Measurements from ENCODE around the gene OSBPL10.

The OSBPL10 gene

GRCh38 chr3:31958701-31959152, 22.3 kb downstream of the OSBPL10 start:
- no peak for DNase-seq

- no peak for DNase-seq
Observed at GRCh38 chr3:31957106-31957505, 24.0 kb downstream of the OSBPL10 start.

GRCh38 chr3:31955581-31955980, 25.5 kb downstream of the OSBPL10 start:
- no peak for DNase-seq

- DNase-seq = no peak
Observed at GRCh38 chr3:31953636-31954035, 27.4 kb downstream of the OSBPL10 start.

- DNase-seq = no peak
Observed at GRCh38 chr3:31953091-31953490, 28.0 kb downstream of the OSBPL10 start.

- DNase-seq = no peak
Observed at GRCh38 chr3:31952205-31952604, 28.9 kb downstream of the OSBPL10 start.

- DNase-seq = no peak
Observed at GRCh38 chr3:31948280-31948679, 32.8 kb downstream of the OSBPL10 start.

- no peak for DNase-seq
Observed at GRCh38 chr3:31947671-31948091, 33.4 kb downstream of the OSBPL10 start.

- no peak for DNase-seq
Observed at GRCh38 chr3:31947162-31947561, 33.9 kb downstream of the OSBPL10 start.

- DNase-seq = no peak
Observed at GRCh38 chr3:31946484-31947081, 34.5 kb downstream of the OSBPL10 start.

GRCh38 chr3:31945738-31946052, 35.4 kb downstream of the OSBPL10 start:
- DNase-seq = no peak

- no peak for DNase-seq
Observed at GRCh38 chr3:31943041-31943440, 38.0 kb downstream of the OSBPL10 start.

GRCh38 chr3:31942446-31942845, 38.6 kb downstream of the OSBPL10 start:
- no peak for DNase-seq

GRCh38 chr3:31937225-31937624, 43.8 kb downstream of the OSBPL10 start:
- no peak for DNase-seq

GRCh38 chr3:31936420-31937060, 44.5 kb downstream of the OSBPL10 start:
- DNase-seq = no peak

GRCh38 chr3:31934866-31935265, 46.2 kb downstream of the OSBPL10 start:
- DNase-seq = no peak

- DNase-seq = no peak
Observed at GRCh38 chr3:31934018-31934417, 47.0 kb downstream of the OSBPL10 start.

GRCh38 chr3:31932990-31933389, 48.1 kb downstream of the OSBPL10 start:
- DNase-seq = no peak

- no peak for DNase-seq
Observed at GRCh38 chr3:31929826-31930502, 51.1 kb downstream of the OSBPL10 start.

GRCh38 chr3:31927811-31928210, 53.3 kb downstream of the OSBPL10 start:
- no peak for DNase-seq

- DNase-seq = no peak
Observed at GRCh38 chr3:31926543-31926942, 54.5 kb downstream of the OSBPL10 start.

- no peak for DNase-seq
Observed at GRCh38 chr3:31925271-31925630, 55.8 kb downstream of the OSBPL10 start.

GRCh38 chr3:31924610-31925270, 56.3 kb downstream of the OSBPL10 start:
- DNase-seq = no peak

- no peak for DNase-seq
Observed at GRCh38 chr3:31922962-31923361, 58.1 kb downstream of the OSBPL10 start.

Data from central memory CD4-positive, alpha-beta T cell (primary cell).